Keratinocyte (primary cell): Measurements from ENCODE around the gene TMEM220.

ENCODE experiments used
- EZH2 ChIP-seq: IDR thresholded peaks from one replicate; pipeline ENCODE4 v1.6.1; 2012; ENCODE audit warnings: inconsistent platforms, mild to moderate bottlenecking, low read length, moderate library complexity
- TF ChIP-seq, protein P1 (sequence below), 3 experiments: IDR thresholded peaks in 1 of 3; conservative IDR thresholded peaks in 1 of 3; optimal IDR thresholded peaks in 1 of 3; 2 replicates in 2 of 3; 3 replicates in 1 of 3; pipeline versions ENCODE3 to v1.5.1; 2011; ENCODE audit warnings: low read length in 3 of 3, mild to moderate bottlenecking in 3 of 3, moderate library complexity in 2 of 3, control low read depth in 1 of 3, inconsistent platforms in 1 of 3; ENCODE audit not compliant: insufficient read depth in 2 of 3; ENCODE audit errors: extremely low read depth in 1 of 3

DNA sequence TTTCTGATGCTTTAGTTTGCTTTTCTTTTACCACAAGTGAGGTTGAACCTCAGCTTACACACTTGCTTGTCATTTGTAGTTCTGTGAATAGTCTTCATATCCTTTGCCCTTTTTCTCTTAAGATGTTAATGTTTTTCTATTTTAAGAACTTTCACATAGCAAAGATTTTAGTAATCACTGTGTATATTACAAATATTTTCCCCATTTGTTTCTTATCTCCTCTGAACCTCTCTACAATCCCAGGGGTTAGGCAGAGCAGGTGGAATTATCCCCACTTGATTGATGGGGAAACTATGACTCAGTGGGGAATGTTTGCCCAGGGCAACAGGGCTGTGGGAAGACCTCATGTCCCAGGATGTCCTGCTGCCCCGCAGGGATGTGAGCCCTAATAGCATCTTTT, 61.0 kb downstream of the TMEM220 start:
- TF ChIP-seq, protein P1, sequence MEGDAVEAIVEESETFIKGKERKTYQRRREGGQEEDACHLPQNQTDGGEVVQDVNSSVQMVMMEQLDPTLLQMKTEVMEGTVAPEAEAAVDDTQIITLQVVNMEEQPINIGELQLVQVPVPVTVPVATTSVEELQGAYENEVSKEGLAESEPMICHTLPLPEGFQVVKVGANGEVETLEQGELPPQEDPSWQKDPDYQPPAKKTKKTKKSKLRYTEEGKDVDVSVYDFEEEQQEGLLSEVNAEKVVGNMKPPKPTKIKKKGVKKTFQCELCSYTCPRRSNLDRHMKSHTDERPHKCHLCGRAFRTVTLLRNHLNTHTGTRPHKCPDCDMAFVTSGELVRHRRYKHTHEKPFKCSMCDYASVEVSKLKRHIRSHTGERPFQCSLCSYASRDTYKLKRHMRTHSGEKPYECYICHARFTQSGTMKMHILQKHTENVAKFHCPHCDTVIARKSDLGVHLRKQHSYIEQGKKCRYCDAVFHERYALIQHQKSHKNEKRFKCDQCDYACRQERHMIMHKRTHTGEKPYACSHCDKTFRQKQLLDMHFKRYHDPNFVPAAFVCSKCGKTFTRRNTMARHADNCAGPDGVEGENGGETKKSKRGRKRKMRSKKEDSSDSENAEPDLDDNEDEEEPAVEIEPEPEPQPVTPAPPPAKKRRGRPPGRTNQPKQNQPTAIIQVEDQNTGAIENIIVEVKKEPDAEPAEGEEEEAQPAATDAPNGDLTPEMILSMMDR (optimal IDR thresholded peaks at IDR 0.05 in 1 of 3, IDR thresholded peaks at IDR 0.05 in 1 of 3, conservative IDR thresholded peaks at IDR 0.05 in 1 of 3; ENCODE audit: extremely low read depth in 1 of 3, insufficient read depth in 2 of 3, low read length in 3 of 3): no peak
- TF ChIP-seq EZH2: no peak
